Measurements from ENCODE around the gene SELENOF.
"Not testable (repeated sequence)": the region's sequence is repeated elsewhere in the genome, so short reads cannot be mapped to it uniquely, and the experiment has no call there.

The SELENOF gene

DNA sequence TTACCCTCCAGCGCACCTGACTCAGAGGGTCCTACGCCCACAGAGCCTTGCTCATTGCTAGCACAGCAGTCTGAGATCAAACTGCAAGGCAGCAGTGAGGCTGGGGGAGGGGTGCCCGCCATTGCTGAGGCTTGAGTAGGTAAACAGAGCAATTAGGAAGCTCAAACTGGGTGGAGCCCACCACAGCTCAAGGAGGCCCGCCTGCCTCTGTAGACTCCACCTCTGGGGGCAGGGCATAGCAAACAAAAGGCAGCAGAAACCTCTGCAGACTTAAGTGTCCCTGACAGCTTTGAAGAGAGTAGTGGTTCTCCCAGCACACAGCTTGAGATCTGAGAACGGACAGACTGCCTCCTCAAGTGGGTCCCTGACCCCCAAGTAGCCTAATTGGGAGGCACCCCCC lies 99.8 kb downstream of the SELENOF start:
- not testable (repeated sequence) for H3K4me1 Mint-ChIP-seq; H3K4me3 Mint-ChIP-seq; H3K27me3 Mint-ChIP-seq (ENCODE audit: low read depth, poor library complexity); H3K27ac Mint-ChIP-seq; DNase-seq
- peaks cover 33% of the 10 kb centered on the region for H3K9me3 Mint-ChIP-seq
- peaks cover 11% of the 10 kb centered on the region for H3K36me3 Mint-ChIP-seq (ENCODE audit: low read depth)

Data from nephron progenitor cell (in vitro differentiated cells).